Breast epithelium (tissue), 4 donors: ENCODE data around the gene IFI27. TPM values are rescaled to one million over a fixed set of nuclear protein-coding genes. Genes with fewer than 3 reads are reported as not detected.

Experiments
- DNase-seq, 2 donors: peaks; one replicate each; pipeline ENCODE4 v3.0.0-alpha.2; 2019; ENCODE audit warnings: low spot score in 2 of 2
- H3K27ac ChIP-seq, 2 donors: fragments of 200-600 bp; sonication (generic) in 1 of 2; one replicate each; pipeline ENCODE4 v1.5.1; 2016 to 2019; ENCODE audit warnings: mild to moderate bottlenecking in 1 of 2
- H3K27me3 ChIP-seq, 2 donors: fragments of 200-600 bp; sonication (generic) in 1 of 2; one replicate each; pipeline versions ENCODE4 v1.5.1 to v1.6.0; 2017 to 2019; ENCODE audit warnings: control low read depth in 1 of 2, mild to moderate bottlenecking in 1 of 2
- H3K36me3 ChIP-seq: fragments of 200-600 bp; one replicate; pipeline ENCODE4 v1.5.1; 2019
- H3K4me1 ChIP-seq, 2 donors: fragments of 200-600 bp; sonication (generic); one replicate each; pipeline ENCODE4 v1.5.1; 2016 to 2019; ENCODE audit warnings: control low read depth in 1 of 2
- H3K4me3 ChIP-seq, 3 donors: fragments of 200-600 bp; sonication (generic); 1 replicate in 2 of 3; 2 replicates in 1 of 3; pipeline ENCODE4 v1.5.1; 2016 to 2019; ENCODE audit warnings: mild to moderate bottlenecking in 3 of 3, moderate library complexity in 2 of 3
- H3K9me3 ChIP-seq, 2 donors: fragments of 200-600 bp; sonication (generic) in 1 of 2; one replicate each; pipeline ENCODE4 v1.5.1; 2016 to 2019; ENCODE audit warnings: control low read depth in 1 of 2
- CTCF ChIP-seq, 3 donors: fragments of 450-650 bp; IDR thresholded peaks; one replicate each; pipeline ENCODE4 v1.5.1; 2016 to 2017; ENCODE audit warnings: antibody characterized with exemption in 3 of 3, mild to moderate bottlenecking in 3 of 3, moderate library complexity in 3 of 3
- POLR2A ChIP-seq: fragments of 450-650 bp; IDR thresholded peaks from one replicate; pipeline ENCODE4 v1.6.1; 2016; ENCODE audit warnings: antibody characterized with exemption, mild to moderate bottlenecking, moderate library complexity
- POLR2AphosphoS5 ChIP-seq, 3 donors: sonication (generic); formaldehyde crosslinking; IDR thresholded peaks; one replicate each; pipeline ENCODE4 v1.6.1; 2017; ENCODE audit warnings: antibody characterized with exemption in 3 of 3
- intact Hi-C: fragments of 100-400 bp; cut with DNase I; formaldehyde crosslinking; loops from one replicate; pipeline ENCODE4 v1.15.1; 2023; ENCODE audit warnings: low total_unique reads
- total RNA-seq, 3 donors: library from RNA; depleted of rRNA; stranded (reverse); fragments of >200 nt; gene quantifications; one replicate each; pipeline ENCODE4 v1.1.0, GENCODE V29; 2016

IFI27 gene
- total RNA-seq, 3 donors from 2014 or later = 101 to 196 (median 160) TPM

GRCh38 chr14:94120667-94121340 lies 10.3 kb downstream of the IFI27 start:
- no peak overlapping the region for H3K4me3 ChIP-seq
- no peaks in the 10 kb centered on the region for H3K36me3 ChIP-seq
- intact Hi-C loops = loop anchor here (10.0 kb wide), 1 partner anchor 86 kb away; no protein-coding TSS in a partner anchor
- no peak overlapping the region for H3K27ac ChIP-seq
- H3K27me3 ChIP-seq = no peaks in the 10 kb centered on the region
- H3K9me3 ChIP-seq = peaks cover 8 to 17% of the 10 kb centered on the region in 2 donors
- no peak for DNase-seq
- no peak for TF ChIP-seq POLR2AphosphoS5 (IDR thresholded peaks at IDR 0.05)
- no peak for TF ChIP-seq CTCF (IDR thresholded peaks at IDR 0.05)
- no peak for TF ChIP-seq POLR2A
- no peaks in the 10 kb centered on the region for H3K4me1 ChIP-seq

- TF ChIP-seq POLR2AphosphoS5 (IDR thresholded peaks at IDR 0.05) (no peak), CTCF (IDR thresholded peaks at IDR 0.05) (no peak), POLR2A (no peak)
- intact Hi-C loops = loop anchor here (10.0 kb wide), 1 partner anchor 87 kb away; no protein-coding TSS in a partner anchor
- peaks cover 8 to 17% of the 10 kb centered on the region in 2 donors for H3K9me3 ChIP-seq
- no peaks in the 10 kb centered on the region for H3K27me3 ChIP-seq
- H3K36me3 ChIP-seq = no peaks in the 10 kb centered on the region
- DNase-seq = no peak
- no peak overlapping the region for H3K27ac ChIP-seq
- no peak overlapping the region for H3K4me3 ChIP-seq
- H3K4me1 ChIP-seq = no peaks in the 10 kb centered on the region
Measured at GRCh38 chr14:94121485-94121884, 10.9 kb downstream of the IFI27 start.

DNA sequence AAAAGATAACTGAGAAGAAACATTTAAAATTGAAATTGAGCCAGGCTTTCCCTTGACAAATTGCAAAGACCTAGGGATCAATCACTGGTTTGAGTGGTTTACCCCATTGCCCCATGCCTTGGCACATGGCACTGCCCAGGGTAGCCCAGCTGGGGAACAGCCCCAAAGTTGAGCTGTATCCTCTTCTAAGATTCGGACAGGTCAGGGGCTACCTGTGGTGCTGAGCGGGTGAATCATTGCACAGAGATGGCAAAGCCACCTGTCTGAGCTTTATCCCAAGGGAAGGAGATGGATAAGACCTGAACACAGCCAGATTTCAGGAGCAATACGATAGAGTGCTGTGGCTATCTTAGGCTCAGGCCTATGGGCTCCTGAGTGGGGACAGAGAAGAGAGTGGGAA lies 11.9 kb downstream of the IFI27 start:
- TF ChIP-seq CTCF (IDR thresholded peaks at IDR 0.05) (no peak), POLR2A (no peak), POLR2AphosphoS5 (IDR thresholded peaks at IDR 0.05) (no peak)
- intact Hi-C loops = loop anchor here (10.0 kb wide), 1 partner anchor 88 kb away; no protein-coding TSS in a partner anchor

DNA sequence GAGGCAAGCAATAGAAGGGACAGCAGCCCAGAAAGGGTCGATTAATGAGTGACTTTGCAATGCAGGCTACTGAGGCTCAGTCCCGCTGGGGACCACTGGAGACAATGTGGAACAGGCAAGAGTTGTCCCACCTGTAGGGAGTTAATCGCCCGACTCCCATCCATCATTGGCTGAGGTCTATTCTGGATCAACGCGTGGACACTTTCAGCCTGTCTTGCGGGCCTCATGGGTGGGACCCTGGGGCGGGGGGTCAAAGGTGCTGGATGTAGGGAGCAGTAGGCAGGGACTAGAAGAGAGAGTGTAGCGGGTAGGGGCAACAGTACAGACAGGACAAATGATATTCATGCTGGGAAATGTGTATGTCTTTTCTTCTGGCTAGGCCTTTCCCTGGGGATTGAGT lies 12.8 kb downstream of the IFI27 start:
- Histone ChIP-seq H3K36me3 (no peaks in the 10 kb centered on the region), H3K4me3 (no peak overlapping the region), H3K4me1 (no peaks in the 10 kb centered on the region), H3K9me3 (peaks cover 8 to 17% of the 10 kb centered on the region in 2 donors), H3K27ac (no peak overlapping the region), H3K27me3 (no peaks in the 10 kb centered on the region)
- DNase-seq = no peak
- TF ChIP-seq POLR2AphosphoS5 (IDR thresholded peaks at IDR 0.05) (no peak), CTCF (IDR thresholded peaks at IDR 0.05) (no peak), POLR2A (no peak)
- intact Hi-C loops = loop anchor here (10.0 kb wide), 1 partner anchor 88 kb away; no protein-coding TSS in a partner anchor

More for the DNA sequence above, 11.9 kb downstream of the IFI27 start:
- Histone ChIP-seq H3K36me3 (no peaks in the 10 kb centered on the region), H3K4me1 (no peaks in the 10 kb centered on the region), H3K27ac (no peak overlapping the region), H3K4me3 (no peak overlapping the region), H3K9me3 (peaks cover 8 to 17% of the 10 kb centered on the region in 2 donors), H3K27me3 (no peaks in the 10 kb centered on the region)
- no peak for DNase-seq

DNA sequence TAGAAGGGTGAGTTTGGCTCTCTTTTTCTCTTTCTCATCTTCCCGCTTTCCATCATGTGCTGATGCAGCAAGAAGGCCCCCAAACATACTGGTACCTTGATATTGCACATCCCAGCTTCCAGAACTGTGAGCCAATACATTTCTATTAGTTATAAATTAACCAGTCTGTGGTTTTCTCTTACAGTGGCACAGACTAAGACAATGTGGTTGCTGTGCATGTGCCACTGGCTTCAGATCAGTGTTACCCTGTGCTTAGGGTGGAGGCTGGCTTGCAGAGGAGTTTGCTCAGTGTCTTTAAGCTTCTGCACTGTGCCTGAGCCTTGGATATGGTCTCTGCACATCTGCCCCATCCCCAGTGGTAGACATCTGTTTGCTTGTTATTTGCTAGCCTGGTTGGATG lies 13.3 kb downstream of the IFI27 start:
- H3K9me3 ChIP-seq = peaks cover 8 to 17% of the 10 kb centered on the region in 2 donors

More for the DNA sequence above, 13.3 kb downstream of the IFI27 start:
- TF ChIP-seq POLR2A (no peak), POLR2AphosphoS5 (IDR thresholded peaks at IDR 0.05) (no peak), CTCF (IDR thresholded peaks at IDR 0.05) (no peak)
- intact Hi-C loops = loop anchor here (10.0 kb wide), 1 partner anchor 89 kb away; no protein-coding TSS in a partner anchor
- Histone ChIP-seq H3K27ac (no peak overlapping the region), H3K27me3 (no peaks in the 10 kb centered on the region), H3K4me3 (no peak overlapping the region), H3K4me1 (no peaks in the 10 kb centered on the region), H3K36me3 (no peaks in the 10 kb centered on the region)
- no peak for DNase-seq
